Kidney (tissue), 14 donors: Measurements from ENCODE around the gene HOXC11. TPM values are rescaled to one million over a fixed set of nuclear protein-coding genes. Genes with fewer than 3 reads are reported as not detected.
A peak's percentile ranks its signal among the peaks of the same experiment; 100 is the strongest.

Source experiments
- DNase-seq, 5 donors: peaks; one replicate each; pipeline ENCODE4 v3.0.0-alpha.2; 2013 to 2020
- FAIRE-seq: peaks from 2 replicates; lab custom pipeline; 2012; peaks lifted over from hg19 to GRCh38; lab: Jason Lieb, UNC
- H3K27ac ChIP-seq, 2 donors: one replicate each; pipeline ENCODE4 v1.7.0; 2013; ENCODE audit warnings: low read depth in 2 of 2, low read length in 2 of 2, inconsistent platforms in 1 of 2
- H3K27me3 ChIP-seq: one replicate; pipeline ENCODE4 v1.7.1; 2013; ENCODE audit warnings: low read length, inconsistent platforms; ENCODE audit not compliant: control insufficient read depth, insufficient read depth
- H3K36me3 ChIP-seq, 3 donors: one replicate each; pipeline versions ENCODE4 v1.7.0 to v1.7.1; 2013; ENCODE audit warnings: low read length in 3 of 3, control low read depth in 1 of 3, inconsistent platforms in 1 of 3; ENCODE audit not compliant: insufficient read depth in 3 of 3, control insufficient read depth in 2 of 3
- H3K4me1 ChIP-seq, 3 donors: one replicate each; pipeline versions ENCODE4 v1.7.0 to v1.7.1; 2013; ENCODE audit warnings: low read length in 3 of 3, inconsistent platforms in 1 of 3, low read depth in 1 of 3; ENCODE audit not compliant: control insufficient read depth in 2 of 3, insufficient read depth in 2 of 3
- H3K4me3 ChIP-seq, 3 donors: one replicate each; pipeline versions ENCODE4 v1.7.0 to v1.8.1; 2013; ENCODE audit warnings: low read length in 3 of 3, control low read depth in 1 of 3, inconsistent platforms in 1 of 3
- H3K9ac ChIP-seq, 3 donors: one replicate each; pipeline versions ENCODE4 v1.7.0 to v1.7.1; 2013; ENCODE audit warnings: low read length in 3 of 3, control low read depth in 1 of 3, inconsistent platforms in 1 of 3
- H3K9me3 ChIP-seq, 3 donors: one replicate each; pipeline versions ENCODE4 v1.7.0 to v1.7.1; 2013; ENCODE audit warnings: low read length in 3 of 3, control low read depth in 1 of 3, inconsistent platforms in 1 of 3; ENCODE audit not compliant: control insufficient read depth in 2 of 3, insufficient read depth in 1 of 3
- CTCF ChIP-seq: IDR thresholded peaks from 3 replicates; pipeline ENCODE4 v1.5.1; 2012; ENCODE audit warnings: mild to moderate bottlenecking, moderate library complexity, borderline replicate concordance; ENCODE audit not compliant: insufficient read depth; ENCODE audit errors: extremely low read depth
- intact Hi-C: fragments of 100-400 bp; cut with DNase I; formaldehyde crosslinking; loops from one replicate; pipeline ENCODE4 v1.11.1; 2022
- polyA plus RNA-seq: library from polyadenylated mRNA; stranded (reverse); fragments of 350-450 nt; fragmentation: Illumina TruSeq; extraction: RNeasy Lipid Tissue Mini Kit (QIAGEN cat#74804); gene quantifications from one replicate; pipeline ENCODE4 v1.2.3, GENCODE V29; 2014; ENCODE audit warnings: low read depth, low replicate concordance; ENCODE audit not compliant: insufficient read depth
- total RNA-seq: library from RNA; stranded (reverse); fragmentation: NEBNext Ultra II Directional; extraction: Animal tissue kit (Norgen Biotek cat#: 25700); gene quantifications from one replicate; pipeline ENCODE4 v1.2.1, GENCODE V29; 2021
- donor health status: control.
- donor health status: control.
- donor health status: control.
- donor health status: control.
- donor health status: control.
- donor health status: DM: yes; HTN: yes; CAD: no.
- donor health status: Normal renal cell carcinoma (clear cell type).

The HOXC11 gene
- total and polyA plus RNA-seq, 2 donors from 2014 or later = 0.75 to 1.4 TPM

DNA sequence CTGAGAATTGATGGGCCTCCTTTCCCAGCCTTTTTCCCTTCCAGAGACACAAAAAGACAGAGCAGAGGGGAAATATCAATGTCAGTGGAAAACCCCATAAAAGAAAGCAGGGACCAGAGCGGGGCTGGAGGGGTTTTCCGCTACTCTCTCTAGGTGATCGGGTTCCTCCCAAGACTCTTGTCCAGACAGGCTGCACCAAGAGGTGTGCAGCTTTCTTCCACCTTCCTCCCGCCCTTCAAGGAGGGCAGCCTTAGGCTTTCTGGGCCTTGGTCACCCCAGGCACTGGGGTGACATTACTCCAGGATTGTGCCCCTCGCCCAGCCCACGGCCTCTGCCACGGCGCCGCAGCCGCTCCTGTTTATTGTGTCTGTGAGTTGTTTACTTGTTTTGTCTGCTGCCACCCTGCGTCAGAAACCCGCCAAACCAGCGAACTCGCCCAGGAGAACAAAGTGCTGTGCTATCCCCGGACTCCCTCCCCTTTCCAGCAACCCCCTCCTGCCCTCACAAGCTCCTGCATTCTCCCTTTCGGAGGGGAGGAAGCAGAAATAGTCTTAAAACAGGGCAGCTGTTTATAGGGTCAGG is 48.6 kb downstream of the HOXC11 start:
- peak in 4 of 5 donors; percentile 79 to 88 (median 83) for DNase-seq
- Histone ChIP-seq H3K9me3 (no peaks in the 10 kb centered on the region), H3K4me1 (peaks cover 8 to 10% (median 8%) of the 10 kb centered on the region in 3 donors), H3K27me3 (peaks cover 3% of the 10 kb centered on the region), H3K36me3 (no peaks in the 10 kb centered on the region), H3K27ac (peak overlapping the region; percentile 49 to 73), H3K9ac (peak overlapping the region in 1 of 3 donors; percentile 23), H3K4me3 (peak overlapping the region; percentile 7 to 40 (median 22))
- no peak for FAIRE-seq
- TF ChIP-seq CTCF = no peak
- intact Hi-C loops = no loop called here

DNA sequence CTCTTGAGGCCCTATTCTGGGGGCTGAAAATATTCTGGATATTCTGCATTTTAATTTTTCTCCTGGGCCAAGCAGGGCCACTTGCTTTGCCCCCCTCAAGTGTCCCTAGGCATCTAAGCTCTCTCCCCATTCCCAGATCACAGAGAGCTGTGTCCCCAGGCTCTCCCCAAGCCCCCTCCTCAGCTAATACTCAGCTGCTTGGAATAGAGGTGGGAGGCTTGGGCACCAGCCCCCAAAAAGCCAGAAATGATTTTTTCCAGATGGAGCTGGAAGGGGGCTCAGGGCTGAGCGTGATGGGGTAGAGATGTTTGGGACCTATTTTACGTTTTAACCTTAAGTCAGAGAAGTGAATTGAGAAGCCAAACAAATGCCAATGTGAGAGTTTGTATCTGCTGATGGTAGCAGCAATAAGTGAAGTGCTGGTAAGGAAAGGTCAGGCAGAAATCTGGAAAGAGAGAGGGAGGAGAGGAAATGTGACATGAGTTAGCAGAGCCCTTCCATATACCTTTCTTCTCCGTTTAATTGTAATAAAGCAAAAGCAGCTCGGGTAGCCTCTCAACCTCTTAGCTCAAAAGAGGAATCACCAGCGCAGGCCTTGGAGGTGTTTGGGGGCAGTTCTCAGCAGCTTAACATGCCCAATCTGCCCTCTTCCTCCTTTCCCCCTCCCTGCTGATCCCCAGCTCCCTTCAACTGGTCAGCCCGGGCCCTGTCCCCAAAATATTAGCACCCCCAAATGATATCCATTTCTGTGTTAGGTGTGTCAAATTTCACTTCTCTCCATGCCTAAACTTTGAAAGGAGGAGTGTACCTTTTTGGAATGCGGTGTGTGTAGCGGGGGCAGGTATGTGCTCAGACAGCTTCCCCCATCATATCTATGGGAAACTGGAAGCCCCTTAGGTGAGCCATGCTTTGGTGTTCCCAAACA is 50.3 kb downstream of the HOXC11 start:
- FAIRE-seq = no peak
- H3K9ac ChIP-seq = peak overlapping the region in 2 of 3 donors; percentile 6 to 54
- peaks cover 3% of the 10 kb centered on the region for H3K27me3 ChIP-seq

GRCh38 chr12:54024127-54024526 is 51.2 kb downstream of the HOXC11 start:
- Histone ChIP-seq H3K27ac (peak overlapping the region; percentile 32 to 49), H3K36me3 (no peaks in the 10 kb centered on the region), H3K9ac (peak overlapping the region in 1 of 3 donors; percentile 51), H3K27me3 (peaks cover 3% of the 10 kb centered on the region), H3K4me1 (peaks cover 11 to 15% (median 12%) of the 10 kb centered on the region in 3 donors), H3K4me3 (no peak overlapping the region), H3K9me3 (no peaks in the 10 kb centered on the region)
- DNase-seq = peak in 2 of 5 donors; percentile 63 to 65
- no peak for FAIRE-seq
- no peak for TF ChIP-seq CTCF
- intact Hi-C loops = no loop called here

More for the DNA sequence above, 50.3 kb downstream of the HOXC11 start:
- peak overlapping the region in 1 of 2 donors; percentile 41 for H3K27ac ChIP-seq
- H3K4me3 ChIP-seq = no peak overlapping the region
- H3K9me3 ChIP-seq = no peaks in the 10 kb centered on the region
- peaks cover 8 to 10% (median 10%) of the 10 kb centered on the region in 3 donors for H3K4me1 ChIP-seq
- H3K36me3 ChIP-seq = no peaks in the 10 kb centered on the region
- peak in 2 of 5 donors; percentile 28 to 43 for DNase-seq
- TF ChIP-seq CTCF = no peak
- intact Hi-C loops = no loop called here
